ENCODE measurements around the gene DUSP12. TPM values are rescaled to one million over a fixed set of nuclear protein-coding genes. Genes with fewer than 3 reads are reported as not detected.
A peak's percentile ranks its signal among the peaks of the same experiment; 100 is the strongest.

Gene DUSP12
- total RNA-seq, 1 donor from 2014 or later, result 21.0 TPM

DNA sequence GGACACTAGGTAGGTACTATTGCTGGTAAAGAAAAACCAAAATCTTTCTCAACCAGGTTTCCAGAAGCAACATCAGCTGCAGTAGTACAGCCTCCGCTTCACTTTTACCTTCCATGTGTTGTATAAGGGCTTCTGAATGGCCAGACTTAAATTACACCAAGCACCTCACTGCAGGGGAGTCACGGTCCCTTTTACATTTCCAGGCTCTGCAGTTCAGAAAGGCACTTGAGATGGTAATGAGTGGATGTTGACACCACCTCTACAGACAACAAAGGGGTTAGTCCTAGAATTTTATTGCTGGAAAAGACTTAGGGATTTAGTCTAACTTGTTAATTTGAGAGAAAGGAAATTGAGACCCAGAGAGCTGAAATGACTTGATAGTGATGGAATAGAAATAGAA is 12.0 kb upstream of the DUSP12 start:
- intact Hi-C loops (cut with DNase I), result no loop called here
- H3K9me3 ChIP-seq, result no peaks in the 10 kb centered on the region

DNA sequence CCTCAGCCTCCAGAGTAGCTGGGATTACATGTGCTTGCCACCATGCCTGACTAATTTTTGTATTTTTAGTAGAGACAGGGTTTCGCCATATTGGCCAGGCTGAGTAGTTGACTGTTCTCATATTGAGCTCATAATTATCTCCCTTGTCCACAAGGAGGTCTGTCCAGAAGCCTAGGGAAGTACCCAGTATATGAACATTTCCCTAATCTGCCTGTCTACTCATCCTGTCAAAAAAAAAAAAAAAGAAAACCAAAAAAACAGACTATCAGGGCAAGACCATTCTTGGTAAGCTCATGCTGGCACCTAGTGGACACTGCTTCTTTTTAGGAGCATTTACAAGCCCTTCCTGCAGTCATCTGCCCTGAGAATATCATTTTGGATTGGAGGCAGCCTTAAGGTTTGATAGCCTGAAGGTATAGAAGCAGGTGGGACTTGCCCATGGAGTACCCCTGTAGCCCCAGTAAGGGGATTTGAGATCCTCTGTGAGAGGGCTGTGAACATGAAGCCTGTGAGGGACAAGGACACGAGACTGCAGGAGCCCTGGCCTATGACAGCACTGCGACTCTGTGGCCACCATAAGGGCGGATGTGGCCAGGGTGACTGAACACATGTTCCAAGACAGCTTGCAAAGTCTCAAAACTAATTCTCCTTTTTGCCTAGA is 10.8 kb upstream of the DUSP12 start:
- H3K27ac ChIP-seq, result no peak overlapping the region
- TF ChIP-seq, protein P1, sequence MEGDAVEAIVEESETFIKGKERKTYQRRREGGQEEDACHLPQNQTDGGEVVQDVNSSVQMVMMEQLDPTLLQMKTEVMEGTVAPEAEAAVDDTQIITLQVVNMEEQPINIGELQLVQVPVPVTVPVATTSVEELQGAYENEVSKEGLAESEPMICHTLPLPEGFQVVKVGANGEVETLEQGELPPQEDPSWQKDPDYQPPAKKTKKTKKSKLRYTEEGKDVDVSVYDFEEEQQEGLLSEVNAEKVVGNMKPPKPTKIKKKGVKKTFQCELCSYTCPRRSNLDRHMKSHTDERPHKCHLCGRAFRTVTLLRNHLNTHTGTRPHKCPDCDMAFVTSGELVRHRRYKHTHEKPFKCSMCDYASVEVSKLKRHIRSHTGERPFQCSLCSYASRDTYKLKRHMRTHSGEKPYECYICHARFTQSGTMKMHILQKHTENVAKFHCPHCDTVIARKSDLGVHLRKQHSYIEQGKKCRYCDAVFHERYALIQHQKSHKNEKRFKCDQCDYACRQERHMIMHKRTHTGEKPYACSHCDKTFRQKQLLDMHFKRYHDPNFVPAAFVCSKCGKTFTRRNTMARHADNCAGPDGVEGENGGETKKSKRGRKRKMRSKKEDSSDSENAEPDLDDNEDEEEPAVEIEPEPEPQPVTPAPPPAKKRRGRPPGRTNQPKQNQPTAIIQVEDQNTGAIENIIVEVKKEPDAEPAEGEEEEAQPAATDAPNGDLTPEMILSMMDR (IDR thresholded peaks at IDR 0.05), result peak in 2 of 3 experiments; percentile 8 to 19
- H3K27me3 ChIP-seq, result no peaks in the 10 kb centered on the region
- H3K4me1 ChIP-seq, result no peaks in the 10 kb centered on the region
- peak; percentile 41 to 77 for DNase-seq (ENCODE audit: low spot score in 2 of 2)
- no peak overlapping the region for H3K4me3 ChIP-seq
- H3K36me3 ChIP-seq, result no peaks in the 10 kb centered on the region
- intact Hi-C loops (cut with DNase I), result no loop called here
- H3K9me3 ChIP-seq, result no peaks in the 10 kb centered on the region

More for the DNA sequence above, 12.0 kb upstream of the DUSP12 start:
- TF ChIP-seq, protein P1 (IDR thresholded peaks at IDR 0.05), result no peak
- no peaks in the 10 kb centered on the region for H3K36me3 ChIP-seq
- H3K4me1 ChIP-seq, result no peaks in the 10 kb centered on the region
- H3K27ac ChIP-seq, result no peak overlapping the region
- H3K27me3 ChIP-seq, result no peaks in the 10 kb centered on the region
- H3K4me3 ChIP-seq, result no peak overlapping the region
- no peak for DNase-seq (ENCODE audit: low spot score in 2 of 2)

DNA sequence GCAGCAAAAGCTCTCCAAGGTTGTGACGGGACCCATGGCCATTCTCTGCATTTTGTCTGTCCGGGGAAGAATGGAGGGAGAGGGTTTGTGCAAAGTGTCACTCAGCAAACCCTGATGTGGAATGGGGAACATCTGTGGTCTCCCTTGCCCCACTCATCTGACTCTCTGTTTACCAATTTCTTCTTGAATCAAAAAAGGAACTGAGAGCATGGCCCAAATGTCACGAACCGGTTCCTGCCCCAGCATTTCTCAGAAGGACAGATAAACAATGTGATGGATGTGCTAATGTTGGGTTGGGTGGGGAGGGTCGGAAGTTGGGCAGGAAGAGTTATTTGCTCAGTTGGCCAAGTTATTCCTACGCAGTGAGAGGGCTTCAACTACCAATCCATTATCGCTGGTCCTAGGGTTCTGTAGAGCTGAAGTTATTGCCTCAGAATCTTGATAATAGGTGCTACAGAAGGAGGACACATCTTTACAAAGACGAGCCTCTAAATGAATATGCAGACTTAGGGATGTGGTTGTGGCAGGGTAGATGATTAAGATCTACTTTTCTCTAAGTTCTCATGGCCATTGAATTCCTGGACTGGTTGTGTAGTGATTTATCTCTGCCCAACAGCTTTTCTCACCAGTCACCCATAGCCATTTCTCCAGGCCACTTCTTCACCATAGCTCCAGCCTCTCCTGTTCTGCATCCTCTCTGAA is 9.6 kb upstream of the DUSP12 start:
- H3K27ac ChIP-seq, result no peak overlapping the region
- TF ChIP-seq, protein P1 (IDR thresholded peaks at IDR 0.05), result no peak
- no peaks in the 10 kb centered on the region for H3K36me3 ChIP-seq
- DNase-seq (ENCODE audit: low spot score in 2 of 2), result no peak
- intact Hi-C loops (cut with DNase I), result loop anchor here (2.0 to 10.0 kb wide), 2 partner anchors 93 to 535 kb away; partner anchors contain the start of gene NDUFS2
- H3K4me1 ChIP-seq, result no peaks in the 10 kb centered on the region
- no peak overlapping the region for H3K4me3 ChIP-seq
- no peaks in the 10 kb centered on the region for H3K27me3 ChIP-seq
- no peaks in the 10 kb centered on the region for H3K9me3 ChIP-seq

DNA sequence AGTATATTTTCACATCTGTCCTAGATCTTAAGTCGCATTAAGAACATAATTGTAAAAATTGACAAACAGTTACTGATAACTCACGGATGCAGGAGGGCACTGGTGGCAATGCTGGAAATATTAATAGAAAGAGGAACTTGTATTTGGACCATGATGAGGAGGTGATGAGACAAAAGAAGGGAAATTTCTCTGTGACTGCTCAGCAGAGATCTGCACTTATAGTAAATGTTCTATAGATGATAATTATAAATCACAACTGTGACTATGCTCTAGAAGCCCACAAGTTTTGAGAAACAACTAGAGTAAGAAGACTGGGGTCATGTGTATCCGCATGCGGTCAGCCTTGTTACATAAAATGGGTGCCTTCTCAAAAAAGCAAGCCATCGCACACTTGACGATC is 8.7 kb upstream of the DUSP12 start:
- no peaks in the 10 kb centered on the region for H3K9me3 ChIP-seq
- no peak overlapping the region for H3K4me3 ChIP-seq
- no peaks in the 10 kb centered on the region for H3K27me3 ChIP-seq
- DNase-seq (ENCODE audit: low spot score in 2 of 2), result no peak
- H3K4me1 ChIP-seq, result no peaks in the 10 kb centered on the region
- TF ChIP-seq, protein P1 (IDR thresholded peaks at IDR 0.05), result no peak
- no peaks in the 10 kb centered on the region for H3K36me3 ChIP-seq
- no peak overlapping the region for H3K27ac ChIP-seq
- intact Hi-C loops (cut with DNase I), result loop anchor here (1.0 to 10.0 kb wide), 3 partner anchors 94 to 536 kb away; partner anchors contain the start of gene NDUFS2

DNA sequence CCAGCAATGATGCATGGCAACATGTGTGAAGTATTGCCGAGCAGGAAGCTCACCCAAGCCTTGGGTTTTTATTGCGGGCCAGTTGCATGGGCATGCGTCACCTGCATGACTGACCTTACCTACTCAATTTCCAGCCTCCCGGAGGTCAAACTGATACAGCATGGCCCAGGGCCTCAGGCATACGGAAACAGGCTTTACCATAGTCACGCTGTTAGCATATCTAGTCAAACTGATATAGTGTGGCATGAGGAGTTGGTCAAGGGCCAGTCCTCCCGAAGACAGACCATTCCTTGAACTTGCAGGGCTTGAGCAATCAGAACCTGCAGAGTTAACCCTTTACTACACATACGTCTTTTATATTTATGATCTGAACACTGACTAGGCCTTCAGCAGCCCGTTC is 6.4 kb upstream of the DUSP12 start:
- DNase-seq (ENCODE audit: low spot score in 2 of 2), result no peak
- H3K4me1 ChIP-seq, result no peaks in the 10 kb centered on the region
- TF ChIP-seq, protein P1 (IDR thresholded peaks at IDR 0.05), result no peak

More for the DNA sequence above, 6.4 kb upstream of the DUSP12 start:
- H3K27ac ChIP-seq, result no peak overlapping the region
- intact Hi-C loops (cut with DNase I), result loop anchor here (10.0 kb wide), 1 partner anchor 538 kb away; the partner anchor contains the start of gene NDUFS2
- no peaks in the 10 kb centered on the region for H3K27me3 ChIP-seq
- H3K4me3 ChIP-seq, result no peak overlapping the region
- no peaks in the 10 kb centered on the region for H3K9me3 ChIP-seq
- H3K36me3 ChIP-seq, result no peaks in the 10 kb centered on the region
